CD14-positive monocyte (primary cell): ENCODE results near the gene ZSCAN30. TPM values are rescaled to one million over a fixed set of nuclear protein-coding genes. Genes with fewer than 3 reads are reported as not detected.

Experiments
- DNase-seq, 3 donors: peaks; one replicate each; pipeline ENCODE4 v3.0.0-alpha.2; 2011 to 2022
- H2AFZ ChIP-seq: 2 replicates; pipeline ENCODE4 v1.6.0; 2012; ENCODE audit warnings: mild to moderate bottlenecking, low read depth, low read length, inconsistent platforms; ENCODE audit not compliant: insufficient read depth, poor library complexity, severe bottlenecking
- H3K27ac ChIP-seq, 2 donors: 1 replicate in 1 of 2; 2 replicates in 1 of 2; pipeline ENCODE4 v1.5.1; 2012 to 2013; ENCODE audit warnings: low read length in 2 of 2, control low read depth in 1 of 2, inconsistent platforms in 1 of 2, low read depth in 1 of 2, mild to moderate bottlenecking in 1 of 2
- H3K27me3 ChIP-seq, 2 donors: one replicate each; pipeline versions ENCODE4 v1.6.0 to v1.6.1; 2011 to 2013; ENCODE audit warnings: low read length in 2 of 2; ENCODE audit not compliant: control insufficient read depth in 2 of 2, insufficient read depth in 2 of 2
- H3K36me3 ChIP-seq, 2 donors: replicated peaks in 1 of 2; 1 replicate in 1 of 2; 2 replicates in 1 of 2; pipeline versions ENCODE4 v1.5.1 to v1.6.1; 2012 to 2013; ENCODE audit warnings: low read length in 2 of 2, control low read depth in 1 of 2, inconsistent platforms in 1 of 2, mild to moderate bottlenecking in 1 of 2; ENCODE audit not compliant: insufficient read depth in 2 of 2, control insufficient read depth in 1 of 2
- H3K4me1 ChIP-seq, 2 donors: 1 replicate in 1 of 2; 2 replicates in 1 of 2; pipeline versions ENCODE4 v1.5.1 to v1.6.1; 2012 to 2013; ENCODE audit warnings: low read length in 2 of 2, control low read depth in 1 of 2, inconsistent platforms in 1 of 2, mild to moderate bottlenecking in 1 of 2, moderate library complexity in 1 of 2; ENCODE audit not compliant: insufficient read depth in 2 of 2, control insufficient read depth in 1 of 2
- H3K4me2 ChIP-seq: replicated peaks from 2 replicates; pipeline ENCODE3; 2012; ENCODE audit warnings: low read length, moderate library complexity, mild to moderate bottlenecking; ENCODE audit not compliant: poor library complexity, severe bottlenecking; ENCODE audit errors: extremely low read depth
- H3K4me3 ChIP-seq, 3 experiments: fragments of 200-600 bp in 1 of 3; sonication (generic) in 1 of 3; replicated peaks in 1 of 3; 1 replicate in 2 of 3; 2 replicates in 1 of 3; pipeline ENCODE4 v1.5.1; 2011 to 2013; ENCODE audit warnings: low read length in 3 of 3, mild to moderate bottlenecking in 3 of 3, control low read depth in 2 of 3, low read depth in 2 of 3, inconsistent platforms in 1 of 3, moderate library complexity in 1 of 3
- H3K79me2 ChIP-seq: 2 replicates; pipeline ENCODE4 v1.6.0; 2012; ENCODE audit warnings: mild to moderate bottlenecking, control low read depth, inconsistent platforms, low read length, moderate library complexity; ENCODE audit not compliant: insufficient read depth
- H3K9ac ChIP-seq: 2 replicates; pipeline ENCODE4 v1.6.0; 2017; ENCODE audit warnings: low read length, mild to moderate bottlenecking; ENCODE audit not compliant: insufficient read depth, poor library complexity, severe bottlenecking
- H3K9me3 ChIP-seq, 2 donors: replicated peaks in 1 of 2; 1 replicate in 1 of 2; 2 replicates in 1 of 2; pipeline versions ENCODE4 v1.5.1 to v1.6.1; 2012 to 2013; ENCODE audit warnings: low read length in 2 of 2, control low read depth in 1 of 2; ENCODE audit not compliant: control insufficient read depth in 1 of 2, insufficient read depth in 1 of 2
- H4K20me1 ChIP-seq: 2 replicates; pipeline ENCODE4 v1.6.0; 2012; ENCODE audit warnings: mild to moderate bottlenecking, low read length, control low read depth, moderate library complexity; ENCODE audit not compliant: insufficient read depth
- H3K27ac Mint-ChIP-seq, 7 donors: one replicate each; pipeline ENCODE4 v1.8.0; 2020; ENCODE audit warnings: mild to moderate bottlenecking in 7 of 7, mixed read lengths in 7 of 7, moderate library complexity in 6 of 7, inconsistent platforms in 2 of 7
- H3K27me3 Mint-ChIP-seq, 3 donors: one replicate each; pipeline ENCODE4 v1.8.0; 2021 to 2022; ENCODE audit warnings: low read depth in 3 of 3, mild to moderate bottlenecking in 3 of 3, mixed read lengths in 3 of 3, moderate library complexity in 3 of 3, inconsistent platforms in 1 of 3
- H3K36me3 Mint-ChIP-seq, 2 donors: one replicate each; pipeline ENCODE4 v1.8.0; 2020; ENCODE audit warnings: mixed read lengths in 2 of 2, inconsistent platforms in 1 of 2, mild to moderate bottlenecking in 1 of 2
- H3K4me1 Mint-ChIP-seq: one replicate; pipeline ENCODE4 v1.8.0; 2020; ENCODE audit warnings: mild to moderate bottlenecking, mixed read lengths
- H3K4me3 Mint-ChIP-seq, 2 donors: one replicate each; pipeline ENCODE4 v1.8.0; 2020; ENCODE audit warnings: mild to moderate bottlenecking in 2 of 2, mixed read lengths in 2 of 2, moderate library complexity in 1 of 2
- H3K9me3 Mint-ChIP-seq, 7 donors: one replicate each; pipeline ENCODE4 v1.8.0; 2020 to 2022; ENCODE audit warnings: mixed read lengths in 7 of 7, mild to moderate bottlenecking in 6 of 7, moderate library complexity in 6 of 7, inconsistent platforms in 2 of 7
- CTCF ChIP-seq: fragments of 200-600 bp; IDR thresholded peaks from one replicate; pipeline ENCODE4 v1.8.0; 2022; ENCODE audit warnings: antibody characterized with exemption, mild to moderate bottlenecking
- WGBS: methylation state at CpG from one replicate; pipeline ENCODE4 v1.1.5; 2013; ENCODE audit warnings: missing lambda C conversion rate; ENCODE audit not compliant: insufficient coverage; 5-methylcytosine and 5-hydroxymethylcytosine counted together
- intact Hi-C, 2 donors: fragments of 100-400 bp; cut with micrococcal nuclease; formaldehyde crosslinking; loops; one replicate each; pipeline versions ENCODE4 v1.15.0 to v1.15.1; 2023
- polyA plus RNA-seq, 3 donors: library from polyadenylated mRNA; depleted of rRNA in 1 of 3; unstranded in 2 of 3; stranded (reverse) in 1 of 3; fragments of 300-500 nt in 2 of 3; fragments of >200 nt in 1 of 3; fragmentation: Illumina TruSeq in 2 of 3; gene quantifications; 1 replicate in 2 of 3; 2 replicates in 1 of 3; pipeline ENCODE4 v1.2.3, GENCODE V29; 2012 to 2021

The ZSCAN30 gene
- polyA plus RNA-seq, 3 donors = 1.3 to 3.2 (median 1.7) TPM

GRCh38 chr18:35289727-35290093 lies 319 bp downstream of the ZSCAN30 start:
- H4K20me1 ChIP-seq = no peaks in the 10 kb centered on the region
- Mint-ChIP-seq H3K27ac (peak overlapping the region; percentile 95 to 99 (median 97)), H3K4me1 (peaks cover 29% of the 10 kb centered on the region), H3K4me3 (peak overlapping the region; percentile 97 to 99), H3K27me3 (peaks cover 0 to 4% (median 2%) of the 10 kb centered on the region in 3 donors), H3K36me3 (peaks cover 23 to 26% of the 10 kb centered on the region in 2 donors), H3K9me3 (peaks cover 6 to 18% (median 10%) of the 10 kb centered on the region in 7 donors)
- peaks cover 4% of the 10 kb centered on the region in 2 donors for H3K9me3 ChIP-seq
- no peak for TF ChIP-seq CTCF
- peaks cover 4 to 16% of the 10 kb centered on the region in 2 donors for H3K36me3 ChIP-seq
- intact Hi-C loops = loop anchor here (2.0 to 5.0 kb wide), 3 partner anchors 49 to 53 kb away; partner anchors contain the start of genes ZNF397 (in 2 of the 2) and ZNF24 (in 1 of the 2)
- peaks cover 21 to 22% of the 10 kb centered on the region in 2 donors for H3K4me1 ChIP-seq
- H3K27me3 ChIP-seq = no peaks in the 10 kb centered on the region
- H2AFZ ChIP-seq = peak overlapping the region; percentile 90
- peak in 1 of 3 donors; percentile 1 for DNase-seq
- WGBS = 0% methylated on average over 1 of the region's 8 CpGs
- peaks cover 49% of the 10 kb centered on the region for H3K79me2 ChIP-seq
- H3K27ac ChIP-seq = peak overlapping the region; percentile 66 to 89
- H3K4me2 ChIP-seq = peak overlapping the region; percentile 100
- peak overlapping the region; percentile 86 to 99 (median 96) for H3K4me3 ChIP-seq
- H3K9ac ChIP-seq = peak overlapping the region; percentile 81

GRCh38 chr18:35289293-35289692 lies 736 bp downstream of the ZSCAN30 start:
- peaks cover 29% of the 10 kb centered on the region for H3K4me1 Mint-ChIP-seq
- Histone ChIP-seq H3K36me3 (peaks cover 3 to 13% of the 10 kb centered on the region in 2 donors), H4K20me1 (no peaks in the 10 kb centered on the region), H3K9me3 (peaks cover 8% of the 10 kb centered on the region in 2 donors), H3K9ac (peak overlapping the region; percentile 81), H3K27ac (peak overlapping the region in 1 of 2 donors; percentile 89), H3K79me2 (peaks cover 45% of the 10 kb centered on the region), H3K4me3 (peak overlapping the region; percentile 86 to 99 (median 96)), H3K4me1 (peaks cover 21 to 22% of the 10 kb centered on the region in 2 donors), H2AFZ (peak overlapping the region; percentile 90), H3K4me2 (peak overlapping the region; percentile 100), H3K27me3 (no peaks in the 10 kb centered on the region)
- H3K4me3 Mint-ChIP-seq = peak overlapping the region; percentile 97 to 99
- H3K27me3 Mint-ChIP-seq = peaks cover 0 to 4% (median 2%) of the 10 kb centered on the region in 3 donors
- H3K36me3 Mint-ChIP-seq = peaks cover 19 to 23% of the 10 kb centered on the region in 2 donors
- peak in 2 of 3 donors; percentile 1 to 7 for DNase-seq
- peaks cover 8 to 22% (median 12%) of the 10 kb centered on the region in 7 donors for H3K9me3 Mint-ChIP-seq
- no peak for TF ChIP-seq CTCF
- H3K27ac Mint-ChIP-seq = peak overlapping the region in 6 of 7 donors; percentile 95 to 99 (median 97)
- intact Hi-C loops = no loop called here
- WGBS = 1% methylated on average over 6 of the region's 6 CpGs
